Retina (tissue), 1 donor: ENCODE data around the gene CELSR2.

Experiments
- DNase-seq: peaks from one replicate; pipeline ENCODE4 v3.0.0-alpha.2; 2016

The CELSR2 gene

GRCh38 chr1:109252167-109252892 lies 3.0 kb downstream of the CELSR2 start:
- DNase-seq: no peak

GRCh38 chr1:109252893-109253802 lies 3.8 kb downstream of the CELSR2 start:
- DNase-seq: peak; percentile 80

- peak; percentile 80 for DNase-seq
Observed at GRCh38 chr1:109253803-109254620, 4.7 kb downstream of the CELSR2 start.

- DNase-seq: no peak
Observed at GRCh38 chr1:109254621-109255096, 5.3 kb downstream of the CELSR2 start.

GRCh38 chr1:109255097-109255651 lies 5.8 kb downstream of the CELSR2 start:
- peak; percentile 87 for DNase-seq

- no peak for DNase-seq
Observed at GRCh38 chr1:109255678-109256077, 6.3 kb downstream of the CELSR2 start.

GRCh38 chr1:109256085-109256484 lies 6.7 kb downstream of the CELSR2 start:
- DNase-seq: no peak

GRCh38 chr1:109256971-109257681 lies 7.8 kb downstream of the CELSR2 start:
- no peak for DNase-seq

GRCh38 chr1:109257682-109258421 lies 8.5 kb downstream of the CELSR2 start:
- DNase-seq: peak; percentile 82

GRCh38 chr1:109258481-109259466 lies 9.4 kb downstream of the CELSR2 start:
- DNase-seq: no peak

- no peak for DNase-seq
Observed at GRCh38 chr1:109259674-109260557, 10.6 kb downstream of the CELSR2 start.

GRCh38 chr1:109261006-109261405 lies 11.7 kb downstream of the CELSR2 start:
- DNase-seq: no peak

- DNase-seq: no peak
Observed at GRCh38 chr1:109261578-109261977, 12.2 kb downstream of the CELSR2 start.

- no peak for DNase-seq
Observed at GRCh38 chr1:109262231-109263055, 13.1 kb downstream of the CELSR2 start.

GRCh38 chr1:109263234-109263596 lies 13.9 kb downstream of the CELSR2 start:
- DNase-seq: no peak

GRCh38 chr1:109263597-109264378 lies 14.4 kb downstream of the CELSR2 start:
- peak; percentile 84 for DNase-seq

- DNase-seq: no peak
Observed at GRCh38 chr1:109264379-109264755, 15.0 kb downstream of the CELSR2 start.
